ENCODE data around the gene EXPH5.

Gene EXPH5

GRCh38 chr11:108512708-108513107, 80.9 kb downstream of the EXPH5 start:
- H3K4me2 ChIP-seq, result no peak overlapping the region
- H3K9ac ChIP-seq, result no peak overlapping the region
- H3K9me3 ChIP-seq (replicated peaks in 1 of 11), result peaks cover 0 to 15% (median 7%) of the 10 kb centered on the region in 11 experiments; a peak in 14 of 22 replicates
- H3K27me3 ChIP-seq, result no peaks in the 10 kb centered on the region
- no peaks in the 10 kb centered on the region for H4K20me1 ChIP-seq
- H3K36me3 ChIP-seq, result no peaks in the 10 kb centered on the region
- no peak for TF ChIP-seq Cebpa-rat (IDR thresholded peaks at IDR 0.05)
- no peak overlapping the region for H3K4me3 ChIP-seq
- peaks cover 0 to 9% (median 0%) of the 10 kb centered on the region in 10 experiments; a peak in 3 of 20 replicates for H3K4me1 ChIP-seq
- H3K27ac ChIP-seq, result no peak overlapping the region

GRCh38 chr11:108511851-108512474, 81.6 kb downstream of the EXPH5 start:
- Histone ChIP-seq H3K4me3 (no peak overlapping the region), H4K20me1 (no peaks in the 10 kb centered on the region), H3K27me3 (no peaks in the 10 kb centered on the region), H3K9me3 (replicated peaks in 1 of 11) (peaks cover 0 to 15% (median 7%) of the 10 kb centered on the region in 11 experiments; a peak in 14 of 22 replicates), H3K9ac (no peak overlapping the region), H3K27ac (no peak overlapping the region), H3K4me1 (peaks cover 0 to 9% (median 0%) of the 10 kb centered on the region in 10 experiments; a peak in 3 of 20 replicates), H3K36me3 (no peaks in the 10 kb centered on the region), H3K4me2 (no peak overlapping the region)
- TF ChIP-seq Cebpa-rat (IDR thresholded peaks at IDR 0.05), result no peak

GRCh38 chr11:108508653-108509593, 84.6 kb downstream of the EXPH5 start:
- H3K4me2 ChIP-seq, result no peak overlapping the region
- H3K27me3 ChIP-seq, result no peaks in the 10 kb centered on the region
- no peak for TF ChIP-seq Cebpa-rat (IDR thresholded peaks at IDR 0.05)
- no peak overlapping the region for H3K4me3 ChIP-seq
- no peak overlapping the region for H3K27ac ChIP-seq
- peaks cover 0 to 9% (median 0%) of the 10 kb centered on the region in 10 experiments; a peak in 3 of 20 replicates for H3K4me1 ChIP-seq
- peaks cover 0 to 15% (median 7%) of the 10 kb centered on the region in 11 experiments; a peak in 14 of 22 replicates for H3K9me3 ChIP-seq (replicated peaks in 1 of 11)
- no peak overlapping the region for H3K9ac ChIP-seq
- no peaks in the 10 kb centered on the region for H3K36me3 ChIP-seq
- no peaks in the 10 kb centered on the region for H4K20me1 ChIP-seq

GRCh38 chr11:108501396-108501795, 92.2 kb downstream of the EXPH5 start:
- H3K9ac ChIP-seq, result no peak overlapping the region
- no peaks in the 10 kb centered on the region for H4K20me1 ChIP-seq
- no peaks in the 10 kb centered on the region for H3K36me3 ChIP-seq
- H3K4me1 ChIP-seq, result peaks cover 0 to 23% (median 16%) of the 10 kb centered on the region in 10 experiments; a peak in 12 of 20 replicates
- H3K4me2 ChIP-seq, result no peak overlapping the region
- no peaks in the 10 kb centered on the region for H3K9me3 ChIP-seq (replicated peaks in 1 of 11)
- peaks cover 17 to 44% (median 35%) of the 10 kb centered on the region in 11 experiments for H3K27me3 ChIP-seq
- TF ChIP-seq Cebpa-rat (IDR thresholded peaks at IDR 0.05), result no peak
- no peak overlapping the region for H3K4me3 ChIP-seq
- H3K27ac ChIP-seq, result no peak overlapping the region

- H4K20me1 ChIP-seq, result no peaks in the 10 kb centered on the region
- H3K36me3 ChIP-seq, result no peaks in the 10 kb centered on the region
- H3K27ac ChIP-seq, result no peak overlapping the region
- no peak overlapping the region for H3K4me2 ChIP-seq
- H3K27me3 ChIP-seq, result peaks cover 17 to 49% (median 38%) of the 10 kb centered on the region in 11 experiments
- no peak overlapping the region for H3K4me3 ChIP-seq
- H3K9ac ChIP-seq, result no peak overlapping the region
- H3K4me1 ChIP-seq, result peaks cover 0 to 23% (median 16%) of the 10 kb centered on the region in 10 experiments; a peak in 12 of 20 replicates
- TF ChIP-seq Cebpa-rat (IDR thresholded peaks at IDR 0.05), result no peak
- H3K9me3 ChIP-seq (replicated peaks in 1 of 11), result no peaks in the 10 kb centered on the region
Observed at GRCh38 chr11:108500721-108501120, 92.8 kb downstream of the EXPH5 start.

GRCh38 chr11:108500169-108500568, 93.4 kb downstream of the EXPH5 start:
- Histone ChIP-seq H3K36me3 (no peaks in the 10 kb centered on the region), H3K4me2 (no peak overlapping the region), H3K27me3 (peaks cover 17 to 49% (median 38%) of the 10 kb centered on the region in 11 experiments), H3K27ac (no peak overlapping the region), H4K20me1 (no peaks in the 10 kb centered on the region), H3K4me3 (no peak overlapping the region), H3K9me3 (replicated peaks in 1 of 11) (no peaks in the 10 kb centered on the region), H3K4me1 (peaks cover 0 to 23% (median 16%) of the 10 kb centered on the region in 10 experiments; a peak in 12 of 20 replicates), H3K9ac (no peak overlapping the region)
- TF ChIP-seq Cebpa-rat (IDR thresholded peaks at IDR 0.05), result no peak

- Histone ChIP-seq H3K4me3 (peak overlapping the region; percentile 65 to 82 (median 70)), H3K4me2 (peak overlapping the region; percentile 90 to 98 (median 94)), H3K9ac (peak overlapping the region; percentile 76 to 89 (median 84); a peak in 21 of 22 replicates), H3K36me3 (no peaks in the 10 kb centered on the region), H3K9me3 (replicated peaks in 1 of 11) (no peaks in the 10 kb centered on the region), H3K27me3 (peaks cover 17 to 49% (median 38%) of the 10 kb centered on the region in 11 experiments), H3K27ac (peak overlapping the region in 10 of 11 experiments; percentile 68 to 94 (median 86); a peak in 19 of 22 replicates), H4K20me1 (no peaks in the 10 kb centered on the region), H3K4me1 (peaks cover 0 to 23% (median 16%) of the 10 kb centered on the region in 10 experiments; a peak in 12 of 20 replicates)
- TF ChIP-seq Cebpa-rat (IDR thresholded peaks at IDR 0.05), result no peak
Observed at GRCh38 chr11:108498816-108499408, 94.7 kb downstream of the EXPH5 start.

- Histone ChIP-seq H3K36me3 (no peaks in the 10 kb centered on the region), H3K27me3 (peaks cover 17 to 49% (median 38%) of the 10 kb centered on the region in 11 experiments), H3K4me2 (peak within 1 kb of the TSS; percentile 90 to 98 (median 94)), H3K4me1 (peaks cover 0 to 23% (median 16%) of the 10 kb centered on the region in 10 experiments; a peak in 12 of 20 replicates), H3K27ac (peak within 1 kb of the TSS; percentile 33 to 94 (median 86); a peak in 21 of 22 replicates), H4K20me1 (no peaks in the 10 kb centered on the region), H3K9me3 (replicated peaks in 1 of 11) (no peaks in the 10 kb centered on the region), H3K9ac (peak within 1 kb of the TSS; percentile 76 to 89 (median 84)), H3K4me3 (peak within 1 kb of the TSS; percentile 65 to 82 (median 70))
- no peak for TF ChIP-seq Cebpa-rat (IDR thresholded peaks at IDR 0.05)
Observed at GRCh38 chr11:108498046-108498815, 95.3 kb downstream of the EXPH5 start, which contains the start of gene POGLUT3. TSS of gene POGLUT3 (minus strand) at chr11:108498384. CDS start at chr11:108498366, 18 bp downstream.
